ENCODE results near the gene NET1.

The NET1 gene

GRCh38 chr10:5504146-5505072 lies 92.1 kb downstream of the NET1 start:
- no peak overlapping the region for H3K4me3 ChIP-seq (ENCODE audit: low read depth, low read length)
- in situ Hi-C loops (cut with HindIII; ENCODE audit: low sequenced_read_pairs) = no loop called here
- no peak for DNase-seq (ENCODE audit: low read depth, low spot score)
- TF ChIP-seq CTCF (IDR thresholded peaks at IDR 0.05; ENCODE audit: low read depth, low read length) = no peak

- H3K4me3 ChIP-seq (ENCODE audit: low read depth, low read length) = no peak overlapping the region
- DNase-seq (ENCODE audit: low read depth, low spot score) = no peak
- in situ Hi-C loops (cut with HindIII; ENCODE audit: low sequenced_read_pairs) = no loop called here
Measured at GRCh38 chr10:5506246-5506645, 93.9 kb downstream of the NET1 start.

GRCh38 chr10:5506751-5507648 lies 94.6 kb downstream of the NET1 start:
- in situ Hi-C loops (cut with HindIII; ENCODE audit: low sequenced_read_pairs) = no loop called here
- H3K4me3 ChIP-seq (ENCODE audit: low read depth, low read length) = no peak overlapping the region
- no peak for DNase-seq (ENCODE audit: low read depth, low spot score)
- TF ChIP-seq CTCF (IDR thresholded peaks at IDR 0.05; ENCODE audit: low read depth, low read length) = no peak

More at GRCh38 chr10:5506246-5506645, 93.9 kb downstream of the NET1 start:
- TF ChIP-seq CTCF (IDR thresholded peaks at IDR 0.05; ENCODE audit: low read depth, low read length) = no peak

- no peak for TF ChIP-seq CTCF (IDR thresholded peaks at IDR 0.05; ENCODE audit: low read depth, low read length)
- no peak overlapping the region for H3K4me3 ChIP-seq (ENCODE audit: low read depth, low read length)
- no peak for DNase-seq (ENCODE audit: low read depth, low spot score)
- in situ Hi-C loops (cut with HindIII; ENCODE audit: low sequenced_read_pairs) = no loop called here
Measured at GRCh38 chr10:5507649-5508131, 95.3 kb downstream of the NET1 start.

- in situ Hi-C loops (cut with HindIII; ENCODE audit: low sequenced_read_pairs) = no loop called here
- TF ChIP-seq CTCF (IDR thresholded peaks at IDR 0.05; ENCODE audit: low read depth, low read length) = no peak
- H3K4me3 ChIP-seq (ENCODE audit: low read depth, low read length) = no peak overlapping the region
- no peak for DNase-seq (ENCODE audit: low read depth, low spot score)
Measured at GRCh38 chr10:5508161-5508604, 95.8 kb downstream of the NET1 start.
